HepG2 (cell line): Measurements from ENCODE around the gene CST11. TPM values are rescaled to one million over a fixed set of nuclear protein-coding genes. Genes with fewer than 3 reads are reported as not detected.

Source experiments
- CBX1 ChIP-seq: IDR thresholded peaks from one replicate; pipeline ENCODE4 v1.6.1; 2016; ENCODE audit warnings: antibody characterized with exemption, low read depth
- EED ChIP-seq: sonication (generic); formaldehyde crosslinking; IDR thresholded peaks from 2 replicates; pipeline ENCODE4 v1.5.0; 2020; ENCODE audit warnings: mild to moderate bottlenecking, missing genetic modification reagents
- GPBP1L1 ChIP-seq: sonication (generic); formaldehyde crosslinking; IDR thresholded peaks from 2 replicates; pipeline ENCODE4 v1.5.0; 2020; ENCODE audit warnings: mild to moderate bottlenecking, missing genetic modification reagents
- IKZF4 ChIP-seq: sonication (generic); formaldehyde crosslinking; IDR thresholded peaks from 2 replicates; pipeline ENCODE4 v1.5.1; 2020; ENCODE audit warnings: borderline replicate concordance, mild to moderate bottlenecking, low read depth, missing genetic modification reagents; ENCODE audit errors: not compliant biosample characterization
- PHF5A ChIP-seq: IDR thresholded peaks from one replicate; pipeline ENCODE4 v1.6.1; 2018; ENCODE audit warnings: low read depth, missing genetic modification reagents; ENCODE audit not compliant: unreplicated experiment
- POLR2A ChIP-seq, 2 experiments: IDR thresholded peaks; 2 replicates each; pipeline ENCODE4 v1.6.1; 2011; ENCODE audit warnings: low read depth in 2 of 2, low read length in 2 of 2, mild to moderate bottlenecking in 1 of 2, moderate library complexity in 1 of 2; ENCODE audit not compliant: insufficient read depth in 1 of 2
- RBM22 ChIP-seq: fragments of 200-400 bp; formaldehyde crosslinking; optimal IDR thresholded peaks from 2 replicates; pipeline ENCODE3; 2017; ENCODE audit warnings: mild to moderate bottlenecking, low read length, moderate library complexity
- REL ChIP-seq: sonication (generic); formaldehyde crosslinking; conservative IDR thresholded peaks from 2 replicates; pipeline ENCODE4 v1.8.0; 2022; ENCODE audit warnings: mild to moderate bottlenecking, missing genetic modification reagents, moderate library complexity
- THAP8 ChIP-seq: sonication (generic); formaldehyde crosslinking; IDR thresholded peaks from 2 replicates; pipeline ENCODE4 v1.5.1; 2020; ENCODE audit warnings: missing genetic modification reagents, mild to moderate bottlenecking, borderline replicate concordance
- ZBTB3 ChIP-seq: sonication (generic); formaldehyde crosslinking; IDR thresholded peaks from 2 replicates; pipeline ENCODE4 v1.4.0; 2020; ENCODE audit warnings: low read depth, mild to moderate bottlenecking, moderate library complexity, missing genetic modification reagents, borderline replicate concordance
- ZBTB44 ChIP-seq: sonication (generic); formaldehyde crosslinking; IDR thresholded peaks from 2 replicates; pipeline ENCODE4 v1.4.0; 2020; ENCODE audit warnings: missing genetic modification reagents
- ZNF143 ChIP-seq: sonication (generic); formaldehyde crosslinking; IDR thresholded peaks from 2 replicates; pipeline ENCODE4 v1.4.0; 2020; ENCODE audit warnings: missing genetic modification reagents
- ZNF207 ChIP-seq: fragments of 450-650 bp; IDR thresholded peaks from 2 replicates; pipeline ENCODE4 v1.6.1; 2016; ENCODE audit warnings: antibody characterized with exemption, borderline replicate concordance
- ZNF274 ChIP-seq: sonication (generic); formaldehyde crosslinking; IDR thresholded peaks from 2 replicates; pipeline ENCODE4 v1.5.1; 2020; ENCODE audit warnings: mild to moderate bottlenecking, missing genetic modification reagents
- ZNF280D ChIP-seq: sonication (generic); formaldehyde crosslinking; IDR thresholded peaks from 2 replicates; pipeline ENCODE4 v1.5.1; 2020; ENCODE audit warnings: mild to moderate bottlenecking, missing genetic modification reagents
- ZNF282 ChIP-seq: fragments of 450-650 bp; IDR thresholded peaks from 2 replicates; pipeline ENCODE4 v1.6.1; 2018; ENCODE audit not compliant: partially characterized antibody
- ZNF34 ChIP-seq: sonication (generic); formaldehyde crosslinking; IDR thresholded peaks from 2 replicates; pipeline ENCODE4 v1.4.0; 2020; ENCODE audit warnings: mild to moderate bottlenecking, missing genetic modification reagents, borderline replicate concordance
- ZNF430 ChIP-seq: sonication (generic); formaldehyde crosslinking; IDR thresholded peaks from 2 replicates; pipeline ENCODE4 v1.9.0; 2021; ENCODE audit warnings: mild to moderate bottlenecking, missing genetic modification reagents
- ZNF501 ChIP-seq: sonication (generic); formaldehyde crosslinking; IDR thresholded peaks from 2 replicates; pipeline ENCODE4 v1.5.1; 2020; ENCODE audit warnings: mild to moderate bottlenecking, moderate library complexity, missing genetic modification reagents
- ZNF615 ChIP-seq: sonication (generic); formaldehyde crosslinking; IDR thresholded peaks from 2 replicates; pipeline ENCODE4 v1.5.0; 2020; ENCODE audit warnings: mild to moderate bottlenecking, missing genetic modification reagents, borderline replicate concordance
- ZNF652 ChIP-seq: IDR thresholded peaks from 2 replicates; pipeline ENCODE4 v1.6.1; 2016; ENCODE audit warnings: low read depth, borderline replicate concordance
- ZNF747 ChIP-seq: sonication (generic); formaldehyde crosslinking; IDR thresholded peaks from 2 replicates; pipeline ENCODE4 v1.8.1; 2023; ENCODE audit warnings: missing genetic modification reagents, mild to moderate bottlenecking, borderline replicate concordance
- ZZZ3 ChIP-seq: sonication (generic); formaldehyde crosslinking; IDR thresholded peaks from 2 replicates; pipeline ENCODE4 v1.4.0; 2020; ENCODE audit warnings: missing genetic modification reagents, mild to moderate bottlenecking, borderline replicate concordance
- polyA plus RNA-seq, 8 experiments: library from polyadenylated mRNA; depleted of rRNA in 3 of 8; stranded (reverse) in 7 of 8; unstranded in 1 of 8; fragments of >200 nt; fragmentation: Illumina TruSeq in 4 of 8; extraction: Trizol in 4 of 8; gene quantifications; 2 replicates each; pipeline versions ENCODE4 v1.2.1 to v1.2.3, GENCODE V29; 2011 to 2016; ENCODE audit warnings: low read depth in 4 of 8, missing spikeins in 1 of 8, mixed read lengths in 1 of 8; ENCODE audit not compliant: insufficient read depth in 1 of 8
- total RNA-seq, 5 experiments: library from RNA; depleted of rRNA; stranded (reverse); fragments of >200 nt; fragmentation: Illumina TruSeq; extraction: Trizol; gene quantifications; 2 replicates each; pipeline ENCODE4 v1.2.3, GENCODE V29; 2016; ENCODE audit warnings: low read depth in 1 of 5

Gene CST11
- total and polyA plus RNA-seq, 2 of the 13 experiments (the other 11 are each of a cell fraction or from before 2014, with no cell fraction given), result not detected

GRCh38 chr20:23419995-23420901 lies 32.4 kb downstream of the CST11 start (continued):
- TF ChIP-seq GPBP1L1 (CRISPR knock-in tag) (no peak), ZNF280D (CRISPR knock-in tag) (peak; percentile 11; the same call in 1 of the 2 replicates), ZNF615 (CRISPR knock-in tag) (no peak), ZNF143 (CRISPR knock-in tag) (no peak), ZZZ3 (CRISPR knock-in tag) (no peak), ZNF282 (no peak), ZBTB44 (CRISPR knock-in tag) (no peak), ZNF501 (no peak), ZNF34 (no peak), CBX1 (no peak), RBM22 (no peak), THAP8 (CRISPR knock-in tag) (no peak), REL (CRISPR knock-in tag) (no peak), PHF5A (CRISPR knock-in tag) (peak; percentile 70), ZNF652 (peak; percentile 86), POLR2A (IDR thresholded peaks at IDR 0.05; ENCODE audit: insufficient read depth in 1 of 2, low read depth in 2 of 2, low read length in 2 of 2) (no peak), ZNF747 (CRISPR knock-in tag) (no peak), EED (CRISPR knock-in tag) (no peak), ZBTB3 (CRISPR knock-in tag) (no peak), ZNF430 (CRISPR knock-in tag) (0 out of 2 replicates have a peak, but pooled peaks have one; percentile 23), ZNF274 (CRISPR knock-in tag) (0 out of 2 replicates have a peak, but pooled peaks have one; percentile 33), IKZF4 (no peak), ZNF207 (no peak)
